Middle frontal gyrus (tissue), 1 donor: ENCODE results near the gene C19orf47.
A peak's percentile ranks its signal among the peaks of the same experiment; 100 is the strongest.

ENCODE experiments used
- DNase-seq: peaks from one replicate; pipeline ENCODE4 v3.0.0-alpha.2; 2015; ENCODE audit warnings: low spot score; ENCODE audit errors: extremely low spot score

The C19orf47 gene

DNA sequence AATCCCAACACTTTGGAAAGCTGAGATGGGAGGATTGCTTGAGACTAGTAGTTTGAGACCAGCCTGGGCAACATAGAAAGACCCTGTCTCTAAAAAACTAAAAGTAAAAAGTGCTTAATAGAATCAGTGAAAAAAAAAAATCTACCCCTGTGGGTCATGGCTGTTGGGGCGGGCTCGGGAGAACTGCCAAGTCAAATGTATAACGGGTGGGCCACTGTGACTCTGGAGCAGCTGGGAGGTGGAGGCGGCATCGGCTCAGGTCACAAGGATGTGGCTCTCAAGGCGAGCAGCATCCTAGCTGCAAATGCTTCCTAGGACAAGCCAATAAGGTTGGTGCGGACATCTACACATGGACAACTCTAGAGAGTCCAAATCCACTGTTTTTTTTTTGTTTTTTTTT, 30.9 kb downstream of the C19orf47 start:
- DNase-seq, result no peak

DNA sequence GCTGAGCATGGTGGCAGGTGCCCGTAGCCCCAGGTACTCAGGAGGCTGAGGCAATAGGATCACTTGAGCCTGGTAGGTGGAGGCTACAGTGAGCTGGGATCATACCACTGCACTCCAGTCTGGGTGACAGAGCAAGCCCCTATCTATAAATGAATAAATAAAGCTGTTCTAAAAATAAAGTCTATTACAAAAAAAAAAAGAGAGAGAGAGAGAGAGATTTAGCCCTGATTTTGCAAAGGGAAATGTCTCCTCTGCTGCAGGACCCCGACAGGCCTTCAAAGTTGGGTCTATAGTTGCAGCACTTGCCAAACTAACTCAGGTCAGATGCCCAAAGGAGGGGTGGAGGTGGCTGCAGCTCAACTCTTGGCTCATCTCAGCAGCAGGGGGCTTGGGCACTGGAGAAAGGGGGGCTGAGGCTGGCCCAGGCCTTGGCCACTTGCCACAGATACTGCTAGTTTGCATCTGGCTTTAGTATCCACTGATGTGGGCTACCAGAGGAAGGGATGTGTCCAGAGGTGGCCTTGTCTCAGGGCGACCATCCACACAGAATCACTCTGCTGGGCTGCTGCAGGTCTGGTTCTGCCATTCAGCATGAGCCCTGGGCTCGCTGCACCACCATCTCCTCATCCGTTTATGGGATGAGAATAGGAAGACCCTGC, 32.3 kb downstream of the C19orf47 start:
- DNase-seq, result no peak

DNA sequence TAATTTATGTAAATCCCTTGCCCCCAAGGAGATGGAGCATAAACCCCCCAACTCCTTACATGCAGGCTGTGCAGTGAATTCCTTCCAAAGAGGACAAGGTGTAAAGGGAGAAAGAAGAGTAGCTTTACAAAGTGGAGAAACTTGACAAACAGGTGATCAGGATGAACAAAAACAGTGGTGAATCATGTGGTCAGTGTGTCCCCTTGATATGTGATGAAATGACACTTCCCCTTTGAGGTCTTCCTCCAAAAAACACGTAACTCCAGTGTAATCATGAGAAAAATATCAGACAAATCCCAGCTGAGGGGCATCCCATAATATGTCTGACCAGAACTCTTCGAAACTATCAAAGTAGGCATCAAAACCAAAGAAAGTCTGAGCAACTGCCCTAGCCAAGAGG, 33.5 kb downstream of the C19orf47 start:
- DNase-seq, result no peak

DNA sequence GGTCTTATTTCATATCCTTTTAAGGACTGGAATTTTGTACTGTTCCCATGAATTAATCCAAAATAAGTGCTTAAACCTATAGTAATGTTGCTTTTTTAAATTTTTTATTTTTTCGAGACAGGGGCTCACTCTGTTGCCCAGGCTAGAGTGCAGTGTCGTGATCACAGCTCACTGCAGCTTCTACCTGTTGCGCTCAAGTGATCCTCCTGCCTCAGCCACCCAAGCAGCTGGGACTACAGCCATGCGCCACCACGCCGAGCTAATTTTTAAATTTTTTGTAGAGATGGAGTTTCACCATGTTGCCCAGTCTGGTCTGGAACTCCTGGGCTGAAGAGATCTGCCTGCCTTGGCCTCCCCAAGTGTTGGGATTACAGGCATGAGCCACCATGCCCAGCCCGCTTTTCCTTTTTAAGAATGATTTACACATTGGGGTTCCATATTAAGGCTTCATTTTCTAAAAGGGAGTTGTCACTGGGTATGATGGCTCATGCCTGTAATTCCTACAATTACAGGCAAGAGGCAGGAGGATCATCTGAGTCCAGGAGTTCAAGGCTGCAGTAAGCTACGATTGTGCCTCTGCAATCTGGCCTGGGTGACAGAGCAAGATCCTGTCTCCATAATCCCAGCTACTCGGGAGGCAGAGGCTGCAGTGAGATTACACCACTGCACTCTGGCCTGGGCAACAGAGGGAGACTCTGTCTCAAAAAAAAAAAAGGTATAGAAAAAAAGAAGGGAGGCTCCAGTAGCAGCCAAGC, 34.8 kb downstream of the C19orf47 start:
- no peak for DNase-seq

DNA sequence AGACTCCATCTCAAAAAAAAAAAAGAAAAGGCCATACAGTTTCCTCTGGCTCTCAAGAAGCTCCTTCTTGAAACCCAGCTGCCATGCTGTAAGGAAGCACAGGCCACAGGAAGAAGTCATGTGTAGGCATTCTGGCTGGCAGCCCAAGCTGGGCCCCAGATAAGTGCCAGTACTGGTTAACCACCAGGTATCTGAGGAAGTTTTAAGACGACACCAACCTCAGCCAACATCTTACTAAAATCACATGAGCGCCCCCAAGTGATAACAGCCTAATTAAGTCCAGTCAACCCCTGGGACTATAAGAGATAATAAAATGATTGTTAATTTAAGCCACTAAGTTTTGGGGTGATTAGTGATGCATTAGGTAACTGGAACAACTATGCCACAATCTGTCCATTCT, 35.7 kb downstream of the C19orf47 start:
- no peak for DNase-seq

DNA sequence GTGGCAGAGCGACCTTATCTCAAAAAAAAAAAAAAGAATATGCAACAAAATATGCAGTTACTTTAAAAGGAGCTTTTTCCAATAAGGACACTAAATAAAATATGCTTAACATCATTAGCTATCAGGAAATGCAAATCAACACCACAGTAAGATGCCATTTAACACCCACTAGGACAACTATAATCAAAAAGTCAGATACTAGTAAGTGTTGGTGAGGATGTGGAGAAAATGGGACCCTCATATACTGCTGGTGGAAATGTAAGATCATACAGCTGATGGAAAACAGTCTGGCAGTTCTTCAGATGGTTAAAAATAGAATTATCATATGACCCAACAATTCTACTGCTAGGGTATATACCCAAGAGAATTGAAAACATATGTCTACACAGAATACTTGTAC, 38.5 kb downstream of the C19orf47 start:
- DNase-seq, result no peak

DNA sequence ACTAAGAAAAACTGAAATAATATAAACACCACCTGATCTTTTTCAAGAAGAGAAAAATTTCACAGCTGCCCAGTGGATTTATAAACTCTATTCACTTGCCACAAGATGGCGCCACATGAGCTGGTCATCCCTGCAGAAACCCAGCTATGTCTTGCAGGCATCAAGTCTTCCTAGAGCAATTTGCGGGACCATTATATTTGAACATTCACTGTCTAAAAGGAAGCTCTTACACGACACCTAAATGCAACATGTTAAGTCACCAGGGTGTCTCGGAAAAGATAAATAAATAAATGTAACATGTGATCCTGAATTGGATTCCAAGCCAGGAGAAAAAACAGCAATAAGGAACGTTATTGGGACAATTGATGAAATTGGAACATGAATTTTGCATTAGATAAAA, 42.8 kb downstream of the C19orf47 start:
- peak; percentile 81 for DNase-seq

DNA sequence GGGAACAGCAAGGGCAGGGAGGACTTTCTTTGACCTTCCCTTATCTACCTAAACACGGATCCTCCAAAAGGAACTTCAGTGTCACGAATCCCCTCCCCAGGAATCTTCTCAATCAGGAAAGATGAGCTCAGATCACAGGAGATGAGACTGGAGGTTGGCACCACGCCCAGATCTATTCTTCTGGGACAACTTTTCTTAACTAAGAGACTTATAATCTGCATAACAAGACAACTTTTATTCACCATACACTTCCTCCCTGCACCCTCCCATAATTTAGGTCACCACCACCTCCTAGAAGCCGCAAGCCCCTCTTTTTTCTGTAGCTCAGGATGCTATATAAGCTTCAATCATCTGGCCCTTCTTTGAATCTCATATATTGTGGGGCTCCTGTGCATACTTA, 43.9 kb downstream of the C19orf47 start:
- no peak for DNase-seq

DNA sequence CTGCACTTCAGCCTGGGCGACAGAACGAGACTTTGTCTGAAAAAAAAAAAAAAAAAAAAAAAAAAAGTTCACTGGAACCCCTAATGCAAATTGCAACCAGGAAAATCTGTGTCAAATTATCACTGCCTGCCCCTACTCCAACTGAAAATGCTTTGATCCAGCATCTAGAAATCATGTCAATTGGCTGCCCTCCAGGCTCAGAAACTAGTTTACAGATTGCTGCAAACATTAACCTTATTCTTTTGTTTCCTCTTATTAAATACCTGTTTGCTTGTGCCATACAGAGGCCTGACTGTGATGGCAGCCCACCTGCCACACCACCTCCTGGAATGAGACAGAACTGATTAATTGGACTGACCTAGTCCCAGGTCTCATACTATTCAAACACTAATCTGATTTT, 44.4 kb downstream of the C19orf47 start:
- DNase-seq, result no peak

DNA sequence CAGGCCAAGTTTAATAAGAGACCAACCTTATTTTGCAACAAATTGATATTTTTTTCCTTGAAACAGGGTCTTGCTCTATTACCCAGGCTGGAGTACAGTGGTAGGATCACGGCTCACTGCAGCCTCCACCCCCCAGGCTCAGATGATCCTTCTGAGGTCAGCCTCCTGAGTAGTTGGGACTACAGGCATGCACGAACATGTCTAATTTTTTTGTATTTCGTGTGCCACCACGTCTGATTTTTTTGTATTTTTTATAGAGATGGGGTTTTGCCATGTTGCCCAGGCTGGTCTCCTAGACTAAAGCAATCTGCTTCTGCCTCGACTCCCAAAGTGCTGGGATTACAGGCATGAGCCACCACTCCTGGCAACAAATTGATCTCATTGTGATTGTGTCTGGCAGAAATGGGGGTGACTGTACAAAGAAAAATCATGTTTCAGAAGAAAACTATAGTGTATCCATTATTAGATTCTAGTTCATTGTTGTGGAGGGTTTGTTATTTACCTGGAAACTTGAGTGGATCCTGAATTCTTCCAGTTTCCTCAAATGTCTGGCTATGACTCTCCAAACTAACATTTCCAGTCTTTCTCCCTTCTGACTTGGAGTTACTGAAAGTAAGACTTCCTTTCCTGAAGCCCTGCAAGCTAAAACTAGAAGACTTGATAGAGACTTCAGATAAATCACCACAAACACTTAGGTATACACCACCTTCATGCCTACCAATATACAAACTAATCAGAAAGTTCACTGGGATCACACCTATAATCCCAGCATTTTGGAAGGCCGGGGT, 45.8 kb downstream of the C19orf47 start:
- no peak for DNase-seq

DNA sequence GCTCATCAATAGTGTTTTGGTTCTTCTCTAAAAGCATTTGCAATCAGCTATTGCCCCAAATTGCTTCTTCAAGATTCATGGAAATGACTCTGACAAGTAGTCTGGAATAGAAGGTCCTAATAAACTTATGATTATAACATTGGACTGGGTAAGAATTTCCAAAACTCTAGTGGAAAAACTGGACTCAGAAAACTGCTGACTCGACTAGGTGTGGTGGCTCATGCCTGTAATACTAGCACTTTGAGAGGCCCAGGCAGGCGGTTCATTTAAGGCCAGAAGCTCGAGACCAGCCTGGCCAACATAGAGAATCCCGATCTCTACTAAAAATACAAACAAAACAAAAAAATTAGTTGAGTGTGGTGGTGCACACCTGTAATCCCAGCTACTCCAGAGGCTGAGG, 47.5 kb downstream of the C19orf47 start:
- no peak for DNase-seq

DNA sequence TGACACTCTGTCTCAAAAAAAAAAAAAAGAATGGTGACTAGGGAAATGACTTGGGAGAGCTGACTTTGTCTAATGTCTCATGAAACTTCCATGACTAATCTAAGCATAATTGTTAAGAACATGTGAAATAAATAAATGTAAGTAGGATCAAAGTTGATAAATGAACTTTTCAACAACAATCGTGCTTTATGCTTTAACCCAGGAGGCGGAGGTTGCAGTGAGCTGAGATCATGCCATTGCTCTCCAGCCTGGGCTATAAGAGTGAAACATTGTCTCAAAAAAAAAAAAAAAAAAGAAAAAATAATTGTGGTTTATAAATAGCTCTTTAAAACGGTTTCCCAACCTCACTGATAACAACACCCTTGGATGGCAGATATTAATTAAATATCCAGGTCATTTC, 50.2 kb downstream of the C19orf47 start:
- DNase-seq, result no peak

DNA sequence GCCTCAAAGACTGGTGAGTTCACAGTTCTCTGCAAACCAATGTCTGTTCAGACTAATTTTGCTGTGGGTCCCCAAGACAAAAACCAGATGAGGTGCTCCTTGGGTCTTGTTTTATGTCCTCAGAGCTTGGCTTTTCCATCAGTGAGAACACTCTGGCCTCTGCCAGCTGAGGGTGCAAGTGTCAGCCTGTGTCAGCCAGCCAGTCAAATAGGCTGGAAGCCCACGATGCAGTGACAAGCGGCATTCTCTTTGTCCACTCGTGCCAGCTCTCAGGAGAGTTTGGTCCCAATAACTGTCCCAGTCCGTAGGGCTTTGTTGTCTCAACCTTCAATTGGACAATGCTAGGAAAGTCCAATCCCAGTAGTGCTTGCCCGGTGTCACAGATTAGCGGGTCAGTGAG, 53.6 kb downstream of the C19orf47 start:
- no peak for DNase-seq

DNA sequence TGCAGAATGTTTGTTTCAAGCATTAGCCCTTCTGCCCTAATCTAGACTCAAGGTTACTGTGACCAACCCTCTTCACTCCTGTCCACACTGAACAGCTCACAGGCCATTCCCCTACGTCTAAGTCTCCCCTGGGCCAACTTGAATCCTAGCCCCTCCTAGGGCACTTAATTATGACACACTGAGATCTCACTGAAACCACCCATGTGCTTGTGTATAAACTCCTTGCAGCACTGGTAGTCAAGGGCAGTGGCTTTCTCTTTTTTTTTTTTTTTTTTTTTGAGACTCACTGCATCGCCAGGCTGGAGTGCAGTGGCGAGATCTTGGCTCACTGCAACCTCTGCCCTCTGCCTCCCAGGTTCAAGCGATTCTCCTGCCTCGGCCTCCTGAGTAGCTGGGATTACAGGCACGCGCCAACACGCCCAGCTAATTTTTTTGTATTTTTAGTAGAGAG, 61.2 kb downstream of the C19orf47 start:
- no peak for DNase-seq

DNA sequence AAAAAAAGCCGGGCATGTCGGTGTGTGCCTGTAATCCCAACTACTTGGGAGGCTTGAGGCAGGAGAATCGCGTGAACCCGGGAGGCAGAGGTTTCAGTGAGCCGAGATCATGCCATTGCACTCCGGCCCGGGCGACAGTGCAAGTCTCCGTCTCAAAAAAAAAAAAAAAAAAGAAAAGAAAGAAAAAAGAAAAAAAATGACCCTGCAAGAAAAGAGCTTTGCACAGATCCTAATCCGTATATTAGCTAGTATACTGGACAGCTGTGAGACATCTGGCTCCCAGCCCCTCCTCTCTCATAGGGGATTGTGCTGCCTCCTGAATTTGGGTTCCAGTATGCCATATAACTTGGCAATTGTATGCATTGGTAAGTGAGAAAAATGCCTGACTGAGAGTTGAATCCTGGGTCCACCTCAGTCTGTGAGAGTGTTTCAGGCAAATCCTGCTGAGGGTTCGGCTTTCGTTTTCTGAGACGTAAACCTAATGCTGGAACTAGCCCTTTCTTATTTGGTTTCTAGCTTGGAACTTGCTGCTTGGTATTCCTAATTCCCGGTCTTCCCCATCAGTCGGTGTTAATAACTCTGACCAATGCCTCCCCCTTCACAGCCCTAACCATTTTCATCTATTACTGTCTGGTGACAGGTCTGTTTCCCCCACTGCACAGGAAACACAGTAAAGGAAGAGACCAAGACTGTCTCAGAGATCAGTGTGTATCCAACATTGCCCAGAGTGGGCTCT, 61.8 kb downstream of the C19orf47 start:
- DNase-seq, result no peak

DNA sequence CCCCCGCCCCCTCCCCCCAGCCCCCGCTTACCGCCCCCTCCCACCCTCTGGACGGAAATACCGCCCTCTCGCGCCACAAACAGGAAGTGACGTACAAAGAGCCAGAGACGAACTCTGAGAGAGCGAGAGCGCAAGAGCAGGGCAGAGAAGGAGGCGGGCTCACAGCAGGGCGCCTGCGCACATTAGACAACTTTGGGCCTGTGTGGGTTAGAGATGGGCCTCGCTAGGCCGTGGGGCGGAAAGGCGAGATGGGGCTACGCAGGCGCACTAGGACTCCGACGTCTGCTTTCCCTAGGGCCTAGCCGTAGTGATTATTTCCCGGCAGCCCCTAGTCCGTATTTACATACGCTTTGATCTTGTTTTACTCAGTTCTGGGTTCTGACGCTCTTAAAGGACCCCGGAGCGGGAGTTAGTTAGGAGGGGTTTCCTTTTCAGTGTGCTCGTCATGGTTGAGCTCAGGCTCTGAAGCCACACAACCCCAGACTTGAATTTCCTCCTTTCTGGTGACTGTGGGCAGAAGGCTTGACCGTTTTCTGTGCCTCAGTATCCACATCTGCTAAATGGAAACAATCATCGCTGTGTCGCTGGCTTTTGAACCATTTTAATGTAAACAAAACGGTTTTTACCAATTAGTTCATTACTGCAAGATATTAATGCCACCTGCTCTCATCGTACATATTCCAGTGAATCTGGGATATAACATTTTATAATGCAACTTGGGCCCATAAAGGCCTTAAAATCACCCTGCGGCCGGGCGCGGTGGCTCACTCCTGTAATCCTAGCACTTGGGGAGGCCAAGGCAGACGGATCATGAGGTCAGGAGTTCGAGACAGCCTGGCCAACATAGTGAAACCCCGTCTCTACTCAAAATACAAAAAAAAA, 62.6 kb downstream of the C19orf47 start:
- peak; percentile 99 for DNase-seq

DNA sequence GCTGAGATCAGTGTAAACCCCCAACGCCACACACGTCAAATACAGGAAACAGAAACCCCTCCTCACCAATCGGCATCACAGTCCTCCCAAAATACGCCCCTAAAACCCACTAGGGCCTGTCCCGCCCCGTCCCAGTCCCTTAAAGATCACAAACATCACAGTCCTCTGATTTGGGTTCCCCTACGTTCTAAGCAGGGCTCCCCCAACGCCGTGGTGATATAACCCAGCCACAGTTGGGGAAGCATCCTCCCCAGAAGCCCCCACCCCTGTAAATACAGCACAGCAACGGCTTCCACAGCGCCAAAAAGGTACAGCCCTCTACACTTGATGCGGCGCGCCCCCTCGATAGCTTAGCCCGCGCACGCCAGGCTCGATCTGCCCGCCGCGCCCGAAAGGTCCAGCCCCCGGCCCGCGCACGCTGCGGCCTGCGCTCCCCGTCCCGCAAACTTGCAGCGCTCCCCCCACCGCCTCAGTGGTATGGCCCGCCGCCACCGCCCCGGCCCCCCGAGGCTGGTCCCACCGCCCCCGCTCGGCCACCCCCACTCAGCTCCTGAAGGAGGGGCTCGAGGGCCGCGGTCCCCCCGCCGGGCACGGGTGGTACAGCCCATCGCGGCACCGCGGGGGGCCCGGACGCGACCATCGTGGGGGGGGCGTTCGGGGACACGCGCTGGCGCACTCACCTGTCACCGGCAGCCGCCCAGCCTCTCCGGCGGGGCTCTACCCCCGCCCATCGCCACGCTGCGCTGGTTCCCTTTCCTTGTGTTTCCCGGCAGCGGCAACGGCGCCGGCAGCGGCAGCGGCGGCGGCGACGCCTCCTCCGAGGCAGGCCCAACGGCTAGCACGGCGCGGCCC, 63.5 kb downstream of the C19orf47 start, which contains the start of gene AKT2:
TSS of gene AKT2 (minus strand) at position 845 of the 852 bp plus-strand sequence. CDS start 20,078 bp downstream, outside the sequence.
- no peak for DNase-seq

DNA sequence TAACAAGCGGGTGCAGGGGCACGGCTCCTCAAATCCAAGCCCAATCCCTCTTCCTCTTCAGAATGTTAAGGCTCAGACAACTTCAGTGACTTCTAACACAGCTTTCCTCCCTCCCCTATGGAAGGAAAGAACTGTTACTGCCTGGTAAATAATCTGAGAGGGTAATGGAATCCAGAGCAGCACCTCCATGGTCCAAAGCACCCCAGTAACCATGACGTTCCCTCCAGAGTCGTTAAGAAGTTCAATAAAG, 64.0 kb downstream of the C19orf47 start:
- no peak for DNase-seq

DNA sequence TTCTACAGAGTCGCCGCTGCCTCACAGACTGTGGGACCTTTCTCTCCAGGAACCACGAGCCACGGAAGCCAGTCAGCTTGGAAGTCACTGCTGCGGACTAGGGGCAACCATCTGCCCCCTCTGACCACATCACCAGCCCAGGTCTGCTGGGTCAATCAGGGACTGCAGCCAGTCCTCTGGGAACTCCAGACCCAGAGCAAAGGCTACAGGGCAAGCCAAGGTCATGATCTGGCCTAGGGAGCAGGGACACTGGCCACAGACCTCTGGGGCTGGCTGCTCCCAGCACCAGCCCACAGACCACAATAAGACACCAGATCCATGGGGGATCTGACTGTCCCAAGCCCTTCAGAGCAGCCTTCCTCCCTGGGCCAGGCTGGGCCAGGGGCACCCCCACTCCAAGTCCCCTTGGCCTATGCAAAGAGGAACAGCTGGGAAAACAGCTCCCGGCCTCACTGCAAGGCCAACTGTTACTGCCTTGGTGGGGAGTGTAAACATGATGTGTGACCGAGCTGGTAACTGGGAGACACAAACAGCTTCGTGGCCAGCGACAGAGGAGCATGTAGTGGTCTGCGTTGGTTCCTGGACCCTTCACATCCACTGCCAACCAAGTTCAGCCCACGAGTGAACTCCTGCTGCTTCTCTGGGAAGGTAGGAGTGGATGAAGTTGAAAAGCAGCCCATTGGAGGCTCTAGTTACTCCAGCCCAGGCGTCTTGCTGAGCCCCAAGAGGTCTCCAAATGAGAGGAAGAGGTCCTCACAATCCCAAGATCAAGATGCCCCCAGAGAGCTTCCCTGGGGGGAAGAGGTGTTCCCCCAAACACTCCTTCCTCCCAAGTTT, 64.6 kb downstream of the C19orf47 start:
- DNase-seq, result no peak
